NCI-H1417 treated with DMSO at 0.1 percent for 48 hours (cell line): ENCODE results near the gene UST.

Experiments
- DNase-seq: peaks from one replicate; lab custom pipeline; 2025; lab: John Stamatoyannopoulos, UW

UST gene

DNA sequence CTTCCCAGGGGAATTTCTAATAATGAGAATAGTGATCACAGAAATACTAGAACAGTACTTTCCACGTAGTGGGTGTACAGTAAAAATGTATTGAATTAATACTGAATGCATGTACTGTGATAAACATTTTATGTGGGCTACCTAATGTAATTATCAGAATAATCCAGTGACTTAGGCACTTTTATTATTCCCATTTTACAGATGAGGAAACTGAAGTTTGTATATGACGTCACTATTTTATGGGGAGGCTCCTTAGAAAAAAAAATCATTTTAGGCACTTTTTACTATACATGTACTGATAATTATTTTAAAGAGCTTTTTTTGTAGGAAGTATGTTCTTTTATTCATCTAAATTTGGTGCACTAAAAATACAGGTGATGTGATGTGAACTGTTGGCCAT lies 295.1 kb downstream of the UST start:
- DNase-seq = no peak

GRCh38 chr6:149043476-149044130 lies 296.8 kb downstream of the UST start:
- no peak for DNase-seq

DNA sequence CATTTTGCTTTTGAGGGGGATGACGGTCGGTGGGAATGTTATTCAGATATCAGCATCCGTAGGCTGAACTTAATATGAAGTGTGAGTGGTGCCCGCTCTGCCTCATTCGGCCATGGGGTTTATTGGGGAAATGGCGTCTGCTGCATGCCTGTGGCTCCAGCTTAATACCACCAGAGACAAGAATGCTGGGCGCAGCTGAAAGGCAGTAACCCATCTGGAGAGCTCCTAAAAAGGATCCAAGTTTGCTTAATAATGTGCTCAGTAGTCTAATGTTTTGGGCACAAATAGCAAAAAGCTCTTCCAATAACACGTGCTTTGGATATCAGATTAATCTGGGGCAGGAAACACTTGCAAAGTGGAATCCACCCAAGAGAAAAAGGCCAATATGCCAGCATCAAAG lies 297.7 kb downstream of the UST start:
- DNase-seq = no peak

DNA sequence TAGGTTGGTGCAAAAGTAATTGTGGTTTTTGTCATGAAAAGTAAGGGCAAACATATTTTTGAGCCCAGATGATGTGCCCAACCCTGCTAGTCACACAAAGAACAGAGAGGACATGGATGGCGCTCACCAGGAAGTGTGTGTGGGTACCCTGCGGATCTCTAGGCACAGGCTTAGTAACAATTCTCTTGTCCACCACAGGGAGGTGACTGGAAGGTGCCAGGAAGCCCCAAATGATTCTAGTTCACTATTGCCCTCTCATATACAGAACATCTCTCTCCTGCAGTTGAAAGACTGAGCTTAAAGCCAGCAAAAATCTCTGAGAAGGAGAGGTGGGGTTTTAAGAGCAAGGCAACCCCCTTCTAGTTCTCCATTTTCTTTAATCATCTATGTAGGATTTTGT lies 298.6 kb downstream of the UST start:
- DNase-seq = no peak

DNA sequence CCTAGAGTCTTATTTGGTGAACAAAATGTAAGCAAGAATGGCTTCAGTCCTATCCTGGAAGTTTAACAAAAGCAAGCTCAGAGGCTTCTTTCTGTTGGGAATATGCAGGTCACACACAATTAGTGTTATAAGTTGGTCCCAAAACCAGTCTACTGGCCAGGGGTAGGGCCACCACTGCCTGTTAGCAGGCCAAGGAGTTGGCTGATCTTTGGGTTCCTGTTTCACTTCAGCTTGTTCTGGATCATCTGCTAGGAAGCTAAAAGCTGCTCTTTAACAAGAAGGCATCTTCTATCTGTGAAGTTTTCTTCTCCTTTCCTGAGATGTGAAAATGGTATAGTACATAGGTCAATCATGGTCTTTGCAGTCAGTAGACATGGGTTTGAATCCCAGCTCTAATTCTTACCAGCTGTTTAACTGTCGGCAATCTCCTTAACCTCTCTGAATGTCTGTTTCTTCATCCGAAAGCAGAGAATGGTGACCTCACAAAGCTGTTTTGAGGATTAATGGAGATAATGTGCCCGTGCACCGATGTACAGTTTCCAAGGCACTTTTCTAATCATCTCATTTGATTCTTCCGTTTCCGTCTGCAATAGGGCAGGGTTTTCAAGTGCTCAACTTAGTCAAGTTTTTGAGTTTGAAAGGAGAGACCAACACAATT lies 299.5 kb downstream of the UST start:
- DNase-seq = no peak

- DNase-seq = no peak
These were observed 300.0 kb downstream of the UST start for GRCh38 chr6:149046822-149047246.

- no peak for DNase-seq
These were observed 302.4 kb downstream of the UST start for GRCh38 chr6:149049230-149049629.

DNA sequence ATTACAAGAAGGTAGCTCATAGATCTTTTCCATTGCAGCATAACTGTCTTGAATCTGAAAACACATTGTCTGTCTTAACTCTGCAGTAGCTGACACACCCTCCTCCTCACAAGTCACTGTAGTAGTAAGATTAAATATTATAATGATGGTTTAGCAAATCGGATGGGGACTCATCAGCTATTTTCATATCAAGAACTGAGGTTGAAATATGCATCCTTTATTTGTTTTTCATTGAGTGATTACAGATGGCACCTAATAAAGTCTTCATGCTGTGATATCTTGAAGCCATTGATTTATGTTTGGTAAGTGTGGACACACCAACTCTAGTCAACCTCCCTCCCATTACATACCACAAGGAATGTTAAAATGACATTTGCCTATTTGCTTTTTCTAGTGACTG lies 303.3 kb downstream of the UST start:
- no peak for DNase-seq

- no peak for DNase-seq
These were observed 305.7 kb downstream of the UST start for GRCh38 chr6:149052350-149053106.

DNA sequence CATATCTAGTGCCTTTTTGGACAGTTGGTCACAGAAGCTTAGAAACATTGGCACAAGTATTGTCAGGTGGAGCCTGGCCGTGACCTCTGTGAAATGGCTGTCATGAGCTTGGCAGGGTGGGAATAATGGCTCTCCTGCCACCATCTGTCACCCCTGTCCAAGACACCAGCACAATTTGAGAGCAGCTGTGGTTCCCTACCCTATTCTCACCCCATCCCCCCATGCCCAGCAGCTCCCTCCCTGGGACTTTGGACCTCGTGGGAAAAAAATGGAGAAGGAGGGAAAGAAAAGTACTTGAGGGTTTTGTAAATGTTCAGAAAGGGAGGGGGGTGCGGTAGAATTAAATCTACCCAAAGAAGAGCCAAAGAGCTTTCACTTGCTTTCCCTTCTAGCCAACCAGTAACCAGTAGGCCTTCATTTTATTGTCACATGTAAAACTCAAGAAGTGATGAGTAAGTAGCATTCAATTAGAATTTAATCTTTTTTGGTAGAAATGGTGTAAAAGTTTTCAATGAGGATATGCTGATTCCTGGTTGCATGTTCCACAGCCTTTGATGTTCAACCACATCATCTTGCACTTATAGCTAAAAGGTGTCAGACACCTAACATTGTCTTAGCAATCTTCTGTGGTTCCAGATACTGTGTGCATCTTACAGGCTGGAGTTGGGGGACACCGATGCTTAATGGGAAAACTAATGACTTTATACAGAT lies 307.2 kb downstream of the UST start:
- no peak for DNase-seq

DNA sequence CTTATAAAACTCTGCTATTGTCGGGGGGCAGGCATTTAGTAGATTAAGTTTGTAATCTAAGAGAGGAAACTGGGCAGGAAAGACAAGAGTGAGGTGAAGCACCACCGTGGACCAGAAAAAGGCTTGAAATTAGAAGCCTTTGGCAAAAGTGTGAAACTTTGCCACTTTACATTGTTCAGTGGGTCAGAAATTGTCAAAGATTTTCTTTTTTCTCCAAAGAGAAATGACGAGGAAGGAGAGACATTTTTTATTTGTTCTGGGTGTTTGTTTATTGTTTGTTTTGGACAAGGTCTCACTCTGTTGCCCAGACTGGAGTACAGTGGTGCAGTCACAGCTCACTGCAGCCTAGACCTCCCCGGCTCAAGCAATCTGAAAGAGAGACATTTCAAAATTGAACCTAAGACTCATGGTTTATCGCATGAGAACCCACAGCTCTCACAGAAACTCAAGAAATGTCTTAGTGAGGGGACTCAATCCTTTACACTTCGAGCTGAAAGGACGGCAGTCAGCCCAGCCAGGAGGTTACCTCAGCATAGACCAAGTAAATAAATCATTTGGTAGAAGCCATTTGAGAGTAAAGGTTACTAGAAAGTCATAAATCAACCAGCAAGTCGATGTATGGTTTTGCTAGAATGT lies 307.8 kb downstream of the UST start:
- DNase-seq = no peak

- DNase-seq = no peak
These were observed 308.5 kb downstream of the UST start for GRCh38 chr6:149055195-149055899.

- DNase-seq = no peak
These were observed 310.1 kb downstream of the UST start for GRCh38 chr6:149056777-149057463.

DNA sequence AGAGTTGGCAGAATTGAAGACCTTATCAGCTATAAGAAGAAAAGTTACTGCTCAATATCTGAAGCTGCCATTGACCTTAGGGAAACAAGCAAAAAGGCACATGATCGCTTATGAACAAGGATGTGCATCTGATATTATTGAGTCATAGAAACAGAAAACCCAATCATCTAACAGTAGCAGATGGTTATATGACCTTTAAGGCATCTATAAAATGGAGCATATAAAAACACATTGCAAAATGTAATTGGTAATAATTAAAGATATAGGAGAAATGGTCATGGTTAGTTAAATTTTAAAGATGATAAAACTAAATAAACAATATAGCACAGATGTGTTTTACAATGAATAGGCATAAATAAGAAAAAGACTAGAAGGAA lies 310.6 kb downstream of the UST start:
- no peak for DNase-seq

- no peak for DNase-seq
These were observed 312.7 kb downstream of the UST start for GRCh38 chr6:149059557-149059956.

DNA sequence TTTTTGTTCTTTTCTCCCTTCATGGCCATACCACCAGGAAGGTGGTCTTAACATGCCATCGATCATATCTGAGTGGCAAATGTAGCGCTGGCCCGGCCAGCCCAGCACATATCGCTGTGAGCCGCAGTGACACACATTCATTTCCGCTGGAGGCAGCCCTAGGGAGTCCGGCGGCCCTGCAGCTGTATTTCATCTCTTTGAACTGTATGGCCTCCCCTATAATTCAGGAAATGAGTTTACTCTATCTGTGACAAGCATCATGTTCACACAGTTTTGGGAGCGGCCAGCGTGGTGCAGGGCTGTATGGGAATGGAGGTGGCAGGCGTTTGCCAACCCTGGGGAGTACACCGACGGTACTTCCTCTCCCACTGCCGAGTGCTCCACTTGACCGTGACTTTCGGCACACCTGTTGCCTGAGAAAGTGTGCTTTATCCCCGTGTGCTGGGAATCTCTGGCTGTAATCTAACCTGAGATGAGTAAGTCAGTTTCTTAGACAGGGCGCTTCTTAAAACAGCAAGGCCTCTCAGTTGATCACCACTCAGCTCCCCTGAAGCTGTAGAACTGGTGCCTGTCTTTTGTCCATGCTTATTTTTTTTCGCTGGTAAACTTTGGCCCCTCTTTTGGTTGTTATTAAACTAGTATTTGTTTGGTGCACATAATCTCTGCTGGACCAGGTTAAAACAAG lies 313.6 kb downstream of the UST start:
- DNase-seq = peak; percentile 20

- peak; percentile 79 for DNase-seq
These were observed 314.3 kb downstream of the UST start for GRCh38 chr6:149060985-149061760.

DNA sequence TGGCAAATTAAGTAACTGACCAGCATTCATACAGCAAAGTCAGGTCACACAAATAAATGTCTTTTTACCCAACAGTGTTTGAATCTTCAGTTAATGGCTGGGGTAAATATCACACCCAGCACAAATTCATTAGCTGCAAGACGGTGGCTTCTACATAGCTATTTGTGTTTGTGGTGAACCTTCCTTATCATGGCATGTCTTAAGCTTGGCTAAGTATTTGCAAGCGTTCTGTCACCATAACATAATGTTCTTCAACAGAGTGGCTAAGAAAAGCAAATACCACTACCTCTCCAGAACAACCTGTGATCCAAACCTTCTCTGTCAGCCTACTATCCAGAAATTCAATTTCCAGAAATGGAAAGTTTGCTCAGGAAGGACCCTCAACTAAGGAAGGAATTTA lies 315.1 kb downstream of the UST start:
- DNase-seq = no peak

DNA sequence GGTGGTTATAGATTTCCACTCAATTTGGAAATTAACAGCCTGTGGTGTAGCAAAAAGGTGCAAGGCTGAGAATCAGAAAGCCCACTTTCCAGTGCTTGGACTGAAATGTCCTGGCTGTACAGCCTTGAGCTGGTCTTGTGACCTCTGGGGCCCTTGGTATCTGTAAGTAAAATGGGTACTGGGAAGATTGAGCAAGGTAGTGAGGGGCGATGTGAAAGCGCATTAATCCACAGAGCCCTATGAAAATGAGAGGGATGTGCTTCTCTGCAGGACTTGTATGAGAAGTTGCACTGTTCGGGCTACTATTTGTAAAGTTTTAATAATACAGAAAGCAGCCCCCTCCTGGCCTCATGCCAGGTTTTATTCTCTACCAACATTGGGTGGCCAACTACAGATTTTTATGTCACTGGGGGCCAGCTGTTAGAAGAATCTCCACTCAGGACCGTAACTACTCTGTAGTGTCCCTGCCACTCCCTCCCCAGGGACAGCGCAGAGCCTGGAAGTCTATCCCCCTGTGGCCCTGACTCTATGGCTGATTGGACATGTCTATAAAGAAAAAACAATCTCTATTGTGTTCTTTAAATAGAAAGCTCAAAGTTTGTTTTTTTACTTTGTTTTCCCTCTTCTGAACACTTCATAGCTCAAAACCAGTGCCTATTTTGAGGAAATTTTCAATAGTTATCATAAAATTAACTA lies 316.0 kb downstream of the UST start:
- DNase-seq = no peak
